T-cell (primary cell): ENCODE measurements around the gene SLC6A19. TPM values are rescaled to one million over a fixed set of nuclear protein-coding genes. Genes with fewer than 3 reads are reported as not detected.

Experiments
- ATAC-seq, 4 experiments: fragments of 200-7000 bp in 3 of 4; fragments of 150-1000 bp in 1 of 4; cut with Tn5 transposase; replicated peaks in 1 of 4; 1 replicate in 3 of 4; 2 replicates in 1 of 4; pipeline ENCODE4 v1.10.0; 2021; ENCODE audit warnings: moderate library complexity in 3 of 4, mild to moderate bottlenecking in 2 of 4, moderate number of reproducible peaks in 1 of 4
- CTCF ChIA-PET, 2 donors: fragments of 300-600 bp; sonication (Branson Sonifier 250); formaldehyde crosslinking; loops; one replicate each; lab custom pipeline; 2022; ENCODE audit warnings: antibody characterized with exemption in 2 of 2; lab: Charles Lee
- POLR2A ChIA-PET, 2 donors: fragments of 300-600 bp; sonication (Branson Sonifier 250); formaldehyde crosslinking; loops; one replicate each; lab custom pipeline; 2022; ENCODE audit warnings: antibody characterized with exemption in 2 of 2; lab: Charles Lee
- DNase-seq, 35 experiments: peaks; one replicate each; pipeline versions ENCODE4 v3.0.0 to v3.0.0-alpha.2; 2013 to 2023
- H3K27ac ChIP-seq: one replicate; pipeline ENCODE4 v1.5.1; 2013; ENCODE audit warnings: low read length
- H3K27me3 ChIP-seq, 2 experiments: replicated peaks in 1 of 2; 1 replicate in 1 of 2; 2 replicates in 1 of 2; pipeline versions ENCODE4 v1.6.1 to v1.7.0; 2013; ENCODE audit warnings: low read length in 1 of 2, mixed read lengths in 1 of 2; ENCODE audit not compliant: control insufficient read depth in 2 of 2, insufficient read depth in 2 of 2; ENCODE audit errors: extremely low read depth in 1 of 2
- H3K36me3 ChIP-seq, 2 donors: 1 replicate in 1 of 2; 2 replicates in 1 of 2; pipeline versions ENCODE4 v1.6.1 to v1.7.0; 2013; ENCODE audit warnings: low read length in 1 of 2; ENCODE audit not compliant: control insufficient read depth in 2 of 2, insufficient read depth in 1 of 2; ENCODE audit errors: extremely low read depth in 1 of 2
- H3K4me1 ChIP-seq, 2 experiments: 1 replicate in 1 of 2; 2 replicates in 1 of 2; pipeline versions ENCODE4 v1.6.1 to v1.7.0; 2013; ENCODE audit warnings: low read length in 2 of 2, mixed read lengths in 1 of 2; ENCODE audit not compliant: insufficient read depth in 2 of 2, control insufficient read depth in 1 of 2; ENCODE audit errors: extremely low read depth in 1 of 2
- H3K4me3 ChIP-seq, 2 donors: 1 replicate in 1 of 2; 2 replicates in 1 of 2; pipeline versions ENCODE4 v1.5.1 to v1.7.0; 2013; ENCODE audit warnings: mild to moderate bottlenecking in 2 of 2, low read length in 1 of 2, moderate library complexity in 1 of 2; ENCODE audit not compliant: control insufficient read depth in 1 of 2; ENCODE audit errors: extremely low read depth in 1 of 2
- H3K9me3 ChIP-seq: 2 replicates; pipeline ENCODE4 v1.7.0; 2013
- H3K27ac Mint-ChIP-seq, 2 donors: one replicate each; pipeline ENCODE4 v1.8.0; 2020 to 2021; ENCODE audit warnings: mild to moderate bottlenecking in 2 of 2, mixed read lengths in 2 of 2
- H3K27me3 Mint-ChIP-seq, 2 donors: one replicate each; pipeline ENCODE4 v1.8.0; 2021 to 2022; ENCODE audit warnings: mixed read lengths in 2 of 2
- H3K36me3 Mint-ChIP-seq: one replicate; pipeline ENCODE4 v1.8.0; 2021; ENCODE audit warnings: mixed read lengths
- H3K4me1 Mint-ChIP-seq, 3 donors: one replicate each; pipeline ENCODE4 v1.8.0; 2020 to 2022; ENCODE audit warnings: mixed read lengths in 3 of 3, mild to moderate bottlenecking in 1 of 3
- H3K4me3 Mint-ChIP-seq, 3 donors: one replicate each; pipeline ENCODE4 v1.8.0; 2020 to 2022; ENCODE audit warnings: mild to moderate bottlenecking in 3 of 3, mixed read lengths in 3 of 3, moderate library complexity in 3 of 3
- H3K9me3 Mint-ChIP-seq, 3 donors: one replicate each; pipeline ENCODE4 v1.8.0; 2020 to 2022; ENCODE audit warnings: mixed read lengths in 3 of 3
- WGBS: methylation state at CpG from one replicate; pipeline ENCODE4 v1.1.5; 2013; ENCODE audit warnings: missing lambda C conversion rate; ENCODE audit not compliant: insufficient coverage; 5-methylcytosine and 5-hydroxymethylcytosine counted together
- total RNA-seq, 35 experiments: library from RNA in 6 of 35; stranded (reverse) in 6 of 35; fragments of 120-200 nt in 1 of 35; gene quantifications; one replicate each; pipeline versions ENCODE4 v1.2.1 to v1.2.4 and lab custom pipeline; 2013 to 2026

SLC6A19 gene
- total RNA-seq, 5 donors from 2014 or later (not counting 1 experiment from before 2014, with no cell fraction given): 0.06 TPM; not detected in 4

DNA sequence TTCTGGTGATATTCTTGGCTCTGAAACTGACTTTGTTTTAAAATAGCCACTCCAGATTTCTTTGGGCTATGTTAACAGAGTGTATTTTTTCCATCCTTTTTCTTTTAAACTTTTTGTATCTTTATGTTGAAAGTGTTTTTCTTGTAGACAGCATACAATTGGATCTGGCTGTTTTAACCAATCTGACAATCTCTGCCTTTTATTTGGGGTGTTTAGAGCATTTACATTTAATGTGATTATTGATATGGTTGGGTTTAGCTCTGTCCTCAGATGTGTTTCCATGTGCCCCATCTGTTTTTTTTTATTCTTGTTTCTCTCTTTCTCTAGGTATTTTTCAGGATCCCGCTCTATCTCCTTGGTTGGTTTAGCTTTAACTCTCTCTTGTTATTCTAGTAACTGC is 34.4 kb downstream of the SLC6A19 start:
- no peaks in the 10 kb centered on the region for H3K9me3 ChIP-seq
- Mint-ChIP-seq H3K4me3 (no peak overlapping the region), H3K36me3 (peaks cover 3% of the 10 kb centered on the region), H3K27ac (no peak overlapping the region), H3K4me1 (no peaks in the 10 kb centered on the region), H3K27me3 (peaks cover 0 to 2% of the 10 kb centered on the region in 2 donors), H3K9me3 (peaks cover 8 to 13% (median 8%) of the 10 kb centered on the region in 3 donors)
- H3K36me3 ChIP-seq: no peaks in the 10 kb centered on the region
- DNase-seq (no peak), ATAC-seq (no peak)
- ChIA-PET CTCF (no interaction called here), POLR2A (no interaction called here)
- no peaks in the 10 kb centered on the region for H3K4me1 ChIP-seq
- H3K27me3 ChIP-seq: peaks cover 0 to 32% of the 10 kb centered on the region in 2 experiments
- WGBS: no CpG with 5 or more reads among the region's 1 CpG
- no peak overlapping the region for H3K4me3 ChIP-seq
- H3K27ac ChIP-seq: no peak overlapping the region

DNA sequence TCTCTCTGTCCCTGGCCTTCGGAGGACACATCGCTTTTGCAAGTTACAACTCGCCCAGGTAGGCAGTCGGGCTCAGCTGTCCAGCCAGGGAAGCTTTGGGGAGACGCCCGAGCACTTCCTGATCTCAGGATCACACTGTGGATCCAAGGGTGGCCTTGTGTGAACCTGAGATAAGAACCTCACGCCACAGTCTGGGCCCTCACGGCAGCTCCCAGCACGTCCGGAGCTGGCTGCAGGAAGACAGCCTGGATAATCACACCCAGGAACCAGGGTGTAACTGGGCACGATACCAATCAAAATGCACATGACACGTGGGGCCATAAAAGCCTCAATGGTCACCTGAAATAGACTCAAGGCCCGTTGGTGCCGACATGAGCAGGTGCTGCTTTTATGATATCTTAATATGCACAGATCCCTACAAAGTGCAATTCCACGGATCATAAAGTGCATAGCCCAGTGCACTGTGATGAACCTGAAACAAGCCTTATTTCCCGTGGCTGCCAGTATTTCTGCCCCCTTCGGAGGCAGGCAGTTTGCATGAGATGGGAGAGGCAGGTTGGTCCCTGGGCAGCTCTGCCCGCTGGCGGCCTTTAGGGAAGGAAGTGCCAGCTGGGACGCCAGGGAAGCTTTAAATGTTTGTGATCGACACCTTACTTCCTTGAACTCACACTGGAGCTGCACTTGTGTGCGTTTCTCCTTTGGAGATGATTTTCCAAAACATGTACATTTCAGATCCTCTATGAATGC is 38.3 kb downstream of the SLC6A19 start:
- no peak overlapping the region for H3K4me3 ChIP-seq
- no peak overlapping the region for H3K27ac ChIP-seq
- no peak overlapping the region for H3K27ac Mint-ChIP-seq
- ATAC-seq (no peak), DNase-seq (no peak)
- ChIA-PET CTCF (no interaction called here), POLR2A (no interaction called here)
- H3K9me3 ChIP-seq: no peaks in the 10 kb centered on the region
- H3K9me3 Mint-ChIP-seq: peaks cover 8 to 13% (median 8%) of the 10 kb centered on the region in 3 donors
- no peaks in the 10 kb centered on the region for H3K36me3 ChIP-seq
- no peak overlapping the region for H3K4me3 Mint-ChIP-seq
- H3K27me3 Mint-ChIP-seq: peaks cover 0 to 3% of the 10 kb centered on the region in 2 donors
- no peaks in the 10 kb centered on the region for H3K4me1 ChIP-seq
- WGBS: 89% methylated on average over 18 of the region's 22 CpGs
- no peaks in the 10 kb centered on the region for H3K4me1 Mint-ChIP-seq
- peaks cover 3% of the 10 kb centered on the region for H3K36me3 Mint-ChIP-seq
- peaks cover 0 to 26% of the 10 kb centered on the region in 2 experiments for H3K27me3 ChIP-seq

DNA sequence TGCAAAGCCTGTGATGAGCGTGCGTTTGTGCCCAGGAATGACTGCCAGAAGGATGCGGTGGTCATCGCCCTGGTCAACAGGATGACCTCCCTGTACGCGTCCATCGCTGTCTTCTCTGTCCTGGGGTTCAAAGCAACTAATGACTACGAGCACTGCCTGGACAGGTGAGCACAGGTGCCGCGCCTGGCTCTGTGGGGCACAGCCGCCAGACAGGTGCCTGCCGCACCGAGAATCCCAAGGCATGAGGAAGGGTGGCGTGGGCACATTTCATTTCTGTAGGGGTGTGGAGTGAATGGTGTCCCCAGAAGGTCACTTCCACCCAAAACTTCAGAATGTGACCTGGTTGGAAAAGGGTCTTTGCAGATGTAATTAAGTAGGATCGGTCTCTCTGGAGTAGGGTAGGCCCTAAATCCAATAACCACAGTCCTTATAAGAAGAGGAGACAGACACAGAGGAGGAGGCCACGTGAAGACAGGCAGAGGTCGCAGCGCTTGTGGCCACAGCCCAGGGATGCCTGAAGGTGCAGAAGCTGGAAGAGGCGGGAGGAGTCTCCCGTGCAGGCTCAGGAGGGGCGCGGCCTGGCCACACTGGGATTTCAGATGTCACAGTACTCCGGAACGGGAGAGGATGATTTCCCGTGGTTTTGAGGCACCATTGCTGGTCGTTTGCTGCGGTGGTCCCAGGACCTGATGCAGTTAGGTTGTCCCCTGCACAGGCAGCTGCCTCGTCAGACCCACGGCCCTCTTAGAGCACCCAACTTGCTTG is 39.3 kb downstream of the SLC6A19 start:
- Histone ChIP-seq H3K27ac (no peak overlapping the region), H3K9me3 (no peaks in the 10 kb centered on the region), H3K4me3 (no peak overlapping the region), H3K4me1 (no peaks in the 10 kb centered on the region), H3K27me3 (peaks cover 0 to 28% of the 10 kb centered on the region in 2 experiments), H3K36me3 (no peaks in the 10 kb centered on the region)
- CTCF ChIA-PET: no interaction called here
- DNase-seq: no peak
- Mint-ChIP-seq H3K27me3 (peaks cover 0 to 5% of the 10 kb centered on the region in 2 donors), H3K4me1 (no peaks in the 10 kb centered on the region), H3K4me3 (no peak overlapping the region), H3K9me3 (peaks cover 6 to 10% (median 6%) of the 10 kb centered on the region in 3 donors), H3K36me3 (peaks cover 3% of the 10 kb centered on the region), H3K27ac (no peak overlapping the region)
- ATAC-seq: no peak
- 85% methylated on average over 27 of the region's 29 CpGs for WGBS
- POLR2A ChIA-PET: no interaction called here

DNA sequence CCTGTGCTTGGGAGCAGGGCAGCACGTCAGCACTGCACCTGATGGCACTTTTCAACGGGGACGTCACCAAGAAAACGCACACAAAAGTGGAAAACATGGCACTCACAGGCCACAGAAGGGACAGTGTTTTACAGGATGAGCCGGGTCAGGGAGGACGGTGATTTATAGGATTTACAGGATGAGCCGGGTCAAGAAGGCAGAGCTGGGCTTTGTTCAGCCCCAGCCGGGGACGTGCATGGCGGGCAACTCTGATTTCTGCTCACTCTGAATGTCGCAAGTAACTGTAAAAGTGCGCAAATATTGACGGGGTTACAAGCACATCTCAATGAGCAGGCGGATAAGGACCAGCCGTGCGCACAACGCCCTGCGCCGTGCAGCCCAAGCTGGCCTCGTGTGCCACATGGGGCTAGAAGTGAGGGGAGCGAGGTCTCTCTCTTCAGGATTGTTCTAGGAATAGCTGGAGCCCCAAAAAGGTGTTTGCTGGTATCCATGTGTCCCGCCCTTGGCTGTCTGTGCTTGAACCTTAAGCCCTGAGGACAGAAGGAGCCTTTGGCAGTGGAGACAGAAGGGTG is 40.2 kb downstream of the SLC6A19 start:
- WGBS: 90% methylated on average over 20 of the region's 22 CpGs
- Histone ChIP-seq H3K36me3 (no peaks in the 10 kb centered on the region), H3K9me3 (no peaks in the 10 kb centered on the region), H3K4me1 (peaks cover 0 to under 1% of the 10 kb centered on the region in 2 experiments), H3K27ac (no peak overlapping the region), H3K27me3 (peaks cover 0 to 35% of the 10 kb centered on the region in 2 experiments), H3K4me3 (no peak overlapping the region)
- POLR2A ChIA-PET: no interaction called here
- CTCF ChIA-PET: no interaction called here
- H3K4me3 Mint-ChIP-seq: no peak overlapping the region
- H3K9me3 Mint-ChIP-seq: peaks cover 0 to under 1% (median 0%) of the 10 kb centered on the region in 3 donors
- ATAC-seq: no peak
- H3K4me1 Mint-ChIP-seq: no peaks in the 10 kb centered on the region
- no peak overlapping the region for H3K27ac Mint-ChIP-seq
- H3K36me3 Mint-ChIP-seq: no peaks in the 10 kb centered on the region
- DNase-seq: no peak
- H3K27me3 Mint-ChIP-seq: peaks cover 0 to 5% of the 10 kb centered on the region in 2 donors

DNA sequence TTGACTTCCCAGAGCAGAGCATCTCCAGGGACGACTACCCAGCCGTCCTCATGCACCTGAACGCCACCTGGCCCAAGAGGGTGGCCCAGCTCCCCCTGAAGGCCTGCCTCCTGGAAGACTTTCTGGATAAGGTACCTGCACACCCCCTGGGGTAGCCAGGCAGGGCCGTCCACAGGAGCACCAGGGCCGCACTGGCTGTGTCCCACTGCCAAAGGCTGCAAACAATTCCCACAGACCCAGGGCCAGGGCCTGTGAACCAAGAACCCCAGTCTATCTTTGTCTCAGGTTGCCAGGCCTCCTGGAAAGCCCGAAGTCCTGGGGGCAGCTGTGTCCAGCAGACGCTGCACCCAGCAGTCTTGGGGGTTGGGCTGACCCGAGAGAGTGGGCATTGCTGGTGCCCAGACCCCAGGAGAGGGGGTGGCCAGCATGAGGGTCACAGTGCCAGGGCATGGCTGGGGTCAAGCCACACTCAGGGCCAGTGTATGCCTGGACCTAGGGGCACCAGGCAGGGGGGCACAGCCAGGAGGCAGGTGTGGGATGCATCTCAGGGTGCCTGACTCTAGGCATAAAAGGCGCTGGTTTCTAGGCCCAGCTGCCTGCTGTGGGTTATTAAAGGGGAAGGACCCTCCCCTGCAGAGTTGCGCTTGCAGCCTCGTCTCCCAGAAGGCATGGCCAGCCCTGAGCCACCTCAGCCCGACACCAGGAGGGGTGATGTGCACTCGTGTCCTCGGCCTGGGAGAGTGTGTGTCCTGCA is 41.5 kb downstream of the SLC6A19 start:
- Histone ChIP-seq H3K4me1 (peaks cover 0 to 3% of the 10 kb centered on the region in 2 experiments), H3K4me3 (no peak overlapping the region), H3K27ac (no peak overlapping the region), H3K9me3 (no peaks in the 10 kb centered on the region), H3K27me3 (peaks cover 0 to 46% of the 10 kb centered on the region in 2 experiments), H3K36me3 (no peaks in the 10 kb centered on the region)
- no peak overlapping the region for H3K4me3 Mint-ChIP-seq
- DNase-seq (no peak), ATAC-seq (no peak)
- WGBS: 80% methylated on average over 14 of the region's 14 CpGs
- CTCF ChIA-PET: no interaction called here
- POLR2A ChIA-PET: no interaction called here
- peaks cover 0 to 14% of the 10 kb centered on the region in 2 donors for H3K27me3 Mint-ChIP-seq
- H3K36me3 Mint-ChIP-seq: no peaks in the 10 kb centered on the region
- no peak overlapping the region for H3K27ac Mint-ChIP-seq
- H3K9me3 Mint-ChIP-seq: no peaks in the 10 kb centered on the region
- no peaks in the 10 kb centered on the region for H3K4me1 Mint-ChIP-seq
